ENCODE data around the gene TMC8.

Gene TMC8

DNA sequence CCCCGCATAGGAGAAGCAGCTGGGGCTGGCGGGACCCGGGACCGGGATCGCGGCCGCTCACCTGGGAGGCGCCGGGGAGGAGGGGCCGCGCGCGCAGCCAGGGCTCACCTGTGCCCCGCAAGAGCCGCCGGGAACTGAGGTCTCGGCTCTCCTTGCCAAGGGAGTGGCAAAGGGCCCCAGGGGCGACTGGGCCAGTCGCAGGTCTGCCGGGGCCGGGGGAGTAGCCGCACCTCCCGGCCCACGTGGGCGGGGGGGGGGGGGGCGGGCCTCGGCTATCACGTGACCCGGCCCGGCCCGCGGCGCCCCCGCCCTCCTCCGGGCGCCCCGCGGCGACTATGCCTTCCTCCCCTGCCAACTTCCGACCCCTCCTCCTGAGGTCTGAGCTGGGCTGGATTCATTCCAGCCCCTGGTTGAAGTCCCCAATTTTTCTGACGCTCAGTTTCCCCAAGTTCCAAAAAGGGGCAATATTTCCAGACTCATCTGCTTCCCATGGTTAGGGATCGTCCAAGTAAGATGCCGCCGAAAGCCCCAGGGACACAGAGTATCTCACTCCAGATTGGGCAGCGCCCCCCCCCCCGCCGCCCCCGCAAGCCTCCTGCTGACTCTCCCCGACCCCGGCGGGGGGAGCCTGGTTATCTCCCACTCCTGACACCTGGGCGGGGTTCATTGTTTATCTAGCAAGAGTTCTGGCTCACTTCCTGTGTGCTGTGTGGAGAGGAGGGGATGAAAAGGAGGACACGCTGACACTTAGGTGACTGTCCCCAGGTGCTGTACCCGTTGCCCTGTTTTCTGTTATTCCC, 1.8 kb upstream of the TMC8 start, which contains the start of gene TMC6:
TMC6 (minus strand) TSS at position 205 of the 800 bp plus-strand sequence. CDS start 1,923 bp downstream, outside the sequence.
- WGBS, 2 experiments = 3 to 4% methylated on average over 53 to 54 of the region's 54 CpGs
- Histone ChIP-seq H3K27ac (ENCODE audit: insufficient read depth, low read depth, low read length, poor library complexity, severe bottlenecking) (peak within 1 kb of the TSS; percentile 40), H3K9me3 (ENCODE audit: control insufficient read depth, low read length) (no peaks in the 10 kb centered on the region), H3K27me3 (ENCODE audit: control insufficient read depth, insufficient read depth, low read length, poor library complexity, severe bottlenecking) (peaks cover 58% of the 10 kb centered on the region), H3K4me3 (ENCODE audit: insufficient read depth, low read depth, low read length) (peak within 1 kb of the TSS; percentile 72), H3K36me3 (ENCODE audit: control insufficient read depth, insufficient read depth, low read length) (no peaks in the 10 kb centered on the region), H3K4me1 (ENCODE audit: control insufficient read depth, insufficient read depth, low read length) (peaks cover 9% of the 10 kb centered on the region)

DNA sequence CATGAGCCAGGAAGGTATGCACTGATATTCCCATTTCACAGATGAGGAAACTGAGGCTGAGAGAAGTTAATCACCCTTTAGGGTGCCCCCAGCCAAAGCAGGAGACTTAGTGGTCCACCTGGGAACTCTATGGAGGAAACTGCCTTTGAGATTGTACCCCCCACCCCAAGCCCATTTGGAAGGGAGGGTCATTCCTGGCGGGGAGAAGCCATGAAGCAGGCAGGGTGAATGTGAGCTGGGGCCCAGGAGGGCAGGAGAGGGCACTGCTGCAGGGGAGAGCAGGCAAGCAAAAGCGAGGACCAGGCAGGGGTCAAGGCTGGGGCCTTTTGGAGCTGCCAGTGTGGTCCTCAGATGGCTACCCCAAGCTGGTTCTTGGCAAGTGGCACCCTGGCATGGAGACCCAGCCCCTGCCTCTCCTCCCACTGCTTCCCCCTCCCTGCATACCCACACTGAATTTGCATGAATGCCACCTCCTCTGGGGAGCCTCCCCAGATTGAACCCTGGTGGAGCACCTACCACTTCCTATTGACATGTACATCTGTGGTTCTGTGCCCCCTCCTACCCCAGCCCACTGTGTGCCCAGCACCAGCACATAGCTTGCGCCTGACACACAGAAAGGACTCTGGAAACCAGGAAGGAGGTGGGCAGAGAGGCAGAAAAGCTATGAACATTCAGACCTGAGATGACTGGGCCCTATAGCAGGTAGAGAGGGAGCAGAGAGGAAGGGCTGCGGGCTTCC, 1.1 kb upstream of the TMC8 start:
- Histone ChIP-seq H3K27me3 (ENCODE audit: control insufficient read depth, insufficient read depth, low read length, poor library complexity, severe bottlenecking) (peaks cover 64% of the 10 kb centered on the region), H3K27ac (ENCODE audit: insufficient read depth, low read depth, low read length, poor library complexity, severe bottlenecking) (no peak overlapping the region), H3K4me3 (ENCODE audit: insufficient read depth, low read depth, low read length) (no peak overlapping the region), H3K4me1 (ENCODE audit: control insufficient read depth, insufficient read depth, low read length) (peaks cover 9% of the 10 kb centered on the region), H3K36me3 (ENCODE audit: control insufficient read depth, insufficient read depth, low read length) (no peaks in the 10 kb centered on the region), H3K9me3 (ENCODE audit: control insufficient read depth, low read length) (no peaks in the 10 kb centered on the region)
- WGBS, 2 experiments = 88 to 91% methylated on average over 4 of the region's 4 CpGs

DNA sequence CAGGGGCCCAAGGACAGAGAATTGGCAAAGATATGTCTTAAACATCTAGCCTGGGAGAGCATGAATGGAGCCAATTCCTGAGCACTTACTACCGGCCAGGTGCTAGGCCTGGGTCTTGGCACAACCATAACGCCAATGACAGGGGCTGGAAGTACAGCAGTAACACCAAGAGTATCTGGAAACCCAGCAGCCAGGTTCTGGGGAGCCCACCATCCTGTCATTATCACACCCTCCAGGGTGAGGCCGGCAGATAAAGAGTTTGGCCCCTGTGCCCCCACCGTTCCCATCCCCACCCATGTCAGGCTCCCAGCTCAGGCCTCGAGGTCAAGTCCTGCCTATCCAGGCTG, 508 bp upstream of the TMC8 start:
- Histone ChIP-seq H3K4me1 (ENCODE audit: control insufficient read depth, insufficient read depth, low read length) (peaks cover 9% of the 10 kb centered on the region), H3K9me3 (ENCODE audit: control insufficient read depth, low read length) (no peaks in the 10 kb centered on the region), H3K4me3 (ENCODE audit: insufficient read depth, low read depth, low read length) (no peak overlapping the region), H3K27ac (ENCODE audit: insufficient read depth, low read depth, low read length, poor library complexity, severe bottlenecking) (no peak overlapping the region), H3K27me3 (ENCODE audit: control insufficient read depth, insufficient read depth, low read length, poor library complexity, severe bottlenecking) (peaks cover 64% of the 10 kb centered on the region), H3K36me3 (ENCODE audit: control insufficient read depth, insufficient read depth, low read length) (no peaks in the 10 kb centered on the region)
- WGBS, 2 experiments = 78 to 86% methylated on average over 5 of the region's 5 CpGs

DNA sequence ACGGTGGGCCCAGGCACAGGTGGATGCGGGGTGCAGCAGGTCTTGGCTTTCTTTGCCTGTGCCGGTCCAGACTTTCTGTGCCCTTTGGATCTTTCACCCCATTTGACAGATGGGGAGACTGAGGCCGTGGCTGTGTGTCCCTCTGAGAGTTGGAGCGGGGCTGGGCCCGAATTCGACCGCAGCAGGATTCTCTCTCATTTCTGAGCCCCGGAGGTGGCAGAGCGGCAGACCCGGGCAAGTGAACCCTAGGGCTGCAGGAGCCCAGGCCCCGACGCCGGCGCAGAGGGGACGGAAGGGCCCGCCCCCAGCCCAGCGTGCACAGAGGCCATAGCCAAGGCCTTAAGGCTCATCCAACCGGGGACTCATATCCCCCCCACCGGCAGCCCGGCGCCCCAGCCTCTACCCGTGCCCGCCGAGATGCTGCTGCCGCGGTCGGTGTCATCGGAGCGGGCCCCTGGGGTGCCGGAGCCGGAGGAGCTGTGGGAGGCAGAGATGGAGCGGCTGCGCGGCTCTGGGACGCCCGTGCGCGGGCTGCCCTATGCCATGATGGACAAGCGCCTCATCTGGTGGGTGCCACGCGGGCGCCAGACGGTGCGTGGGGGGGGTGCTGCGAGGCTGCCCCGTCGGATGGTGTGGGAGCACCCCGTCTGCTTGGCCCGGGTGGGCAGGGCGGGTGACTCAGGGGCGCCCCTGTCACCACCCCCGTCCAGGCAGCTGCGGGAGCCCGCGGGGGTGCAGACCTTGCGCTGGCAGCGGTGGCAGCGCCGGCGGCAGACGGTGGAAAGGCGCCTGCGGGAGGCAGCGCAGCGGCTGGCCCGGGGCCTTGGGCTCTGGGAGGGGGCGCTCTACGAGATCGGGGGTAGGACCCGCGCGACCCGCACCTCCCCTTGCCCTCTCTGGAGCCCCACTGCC, 857 bp downstream of the TMC8 start:
- WGBS, 2 experiments = 39 to 41% methylated on average over 74 of the region's 74 CpGs
- H3K9me3 ChIP-seq (ENCODE audit: control insufficient read depth, low read length) = no peaks in the 10 kb centered on the region
- peaks cover 64% of the 10 kb centered on the region for H3K27me3 ChIP-seq (ENCODE audit: control insufficient read depth, insufficient read depth, low read length, poor library complexity, severe bottlenecking)
- no peak overlapping the region for H3K27ac ChIP-seq (ENCODE audit: insufficient read depth, low read depth, low read length, poor library complexity, severe bottlenecking)
- no peaks in the 10 kb centered on the region for H3K36me3 ChIP-seq (ENCODE audit: control insufficient read depth, insufficient read depth, low read length)
- H3K4me1 ChIP-seq (ENCODE audit: control insufficient read depth, insufficient read depth, low read length) = peaks cover 9% of the 10 kb centered on the region
- H3K4me3 ChIP-seq (ENCODE audit: insufficient read depth, low read depth, low read length) = no peak overlapping the region

DNA sequence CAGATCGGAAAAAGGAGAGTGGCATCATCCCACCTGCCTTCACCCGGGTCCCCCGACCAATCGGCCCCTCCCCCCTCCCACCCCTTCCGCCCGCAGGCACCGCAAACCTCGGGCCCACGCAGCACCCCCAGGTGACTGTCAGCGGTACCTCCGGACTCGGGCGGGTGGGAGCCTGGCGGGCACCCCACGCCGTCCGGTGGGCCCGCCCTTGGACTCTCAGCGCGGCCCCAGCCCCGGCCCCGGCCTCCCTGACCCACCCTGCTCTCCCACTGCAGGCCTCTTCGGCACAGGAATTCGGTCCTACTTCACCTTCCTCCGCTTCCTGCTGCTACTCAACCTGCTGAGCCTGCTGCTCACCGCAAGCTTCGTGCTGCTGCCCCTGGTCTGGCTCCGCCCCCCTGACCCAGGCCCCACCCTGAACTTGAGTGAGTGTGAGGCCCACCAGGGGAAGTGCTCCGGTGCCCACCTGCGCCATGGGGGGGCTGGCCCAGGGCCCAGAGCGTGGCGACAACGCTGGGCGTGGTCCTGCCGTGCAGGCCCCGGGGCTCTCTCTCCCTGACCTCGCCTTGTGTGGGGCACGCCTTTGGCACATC, 1.6 kb downstream of the TMC8 start:
- Histone ChIP-seq H3K27me3 (ENCODE audit: control insufficient read depth, insufficient read depth, low read length, poor library complexity, severe bottlenecking) (peaks cover 64% of the 10 kb centered on the region), H3K4me3 (ENCODE audit: insufficient read depth, low read depth, low read length) (no peak overlapping the region), H3K36me3 (ENCODE audit: control insufficient read depth, insufficient read depth, low read length) (no peaks in the 10 kb centered on the region), H3K4me1 (ENCODE audit: control insufficient read depth, insufficient read depth, low read length) (peaks cover 6% of the 10 kb centered on the region), H3K9me3 (ENCODE audit: control insufficient read depth, low read length) (no peaks in the 10 kb centered on the region), H3K27ac (ENCODE audit: insufficient read depth, low read depth, low read length, poor library complexity, severe bottlenecking) (no peak overlapping the region)
- WGBS, 2 experiments = 26 to 27% methylated on average over 38 of the region's 38 CpGs

DNA sequence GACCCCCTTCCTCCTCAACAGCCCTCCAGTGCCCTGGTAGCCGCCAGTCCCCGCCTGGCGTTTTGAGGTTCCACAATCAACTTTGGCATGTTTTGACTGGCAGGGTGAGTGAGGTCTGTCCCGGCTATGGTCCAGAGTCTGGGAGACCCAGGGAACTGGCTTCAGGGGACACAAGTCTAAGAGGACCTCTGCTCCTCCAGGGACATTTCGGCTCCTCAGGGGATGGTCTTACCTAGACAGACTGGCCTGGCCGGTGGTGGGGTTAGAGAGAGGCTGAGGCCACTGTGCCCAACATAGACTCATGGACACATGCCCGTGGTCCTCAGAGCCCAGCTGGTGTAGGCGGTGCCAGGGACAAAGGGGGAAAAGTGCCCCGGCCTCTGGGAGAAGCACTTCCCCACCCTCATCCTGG, 2.2 kb downstream of the TMC8 start:
- 92 to 93% methylated on average over 9 of the region's 9 CpGs for WGBS, 2 experiments
- Histone ChIP-seq H3K9me3 (ENCODE audit: control insufficient read depth, low read length) (no peaks in the 10 kb centered on the region), H3K4me3 (ENCODE audit: insufficient read depth, low read depth, low read length) (no peak overlapping the region), H3K27ac (ENCODE audit: insufficient read depth, low read depth, low read length, poor library complexity, severe bottlenecking) (no peak overlapping the region), H3K36me3 (ENCODE audit: control insufficient read depth, insufficient read depth, low read length) (no peaks in the 10 kb centered on the region), H3K27me3 (ENCODE audit: control insufficient read depth, insufficient read depth, low read length, poor library complexity, severe bottlenecking) (peaks cover 59% of the 10 kb centered on the region), H3K4me1 (ENCODE audit: control insufficient read depth, insufficient read depth, low read length) (peaks cover 2% of the 10 kb centered on the region)

DNA sequence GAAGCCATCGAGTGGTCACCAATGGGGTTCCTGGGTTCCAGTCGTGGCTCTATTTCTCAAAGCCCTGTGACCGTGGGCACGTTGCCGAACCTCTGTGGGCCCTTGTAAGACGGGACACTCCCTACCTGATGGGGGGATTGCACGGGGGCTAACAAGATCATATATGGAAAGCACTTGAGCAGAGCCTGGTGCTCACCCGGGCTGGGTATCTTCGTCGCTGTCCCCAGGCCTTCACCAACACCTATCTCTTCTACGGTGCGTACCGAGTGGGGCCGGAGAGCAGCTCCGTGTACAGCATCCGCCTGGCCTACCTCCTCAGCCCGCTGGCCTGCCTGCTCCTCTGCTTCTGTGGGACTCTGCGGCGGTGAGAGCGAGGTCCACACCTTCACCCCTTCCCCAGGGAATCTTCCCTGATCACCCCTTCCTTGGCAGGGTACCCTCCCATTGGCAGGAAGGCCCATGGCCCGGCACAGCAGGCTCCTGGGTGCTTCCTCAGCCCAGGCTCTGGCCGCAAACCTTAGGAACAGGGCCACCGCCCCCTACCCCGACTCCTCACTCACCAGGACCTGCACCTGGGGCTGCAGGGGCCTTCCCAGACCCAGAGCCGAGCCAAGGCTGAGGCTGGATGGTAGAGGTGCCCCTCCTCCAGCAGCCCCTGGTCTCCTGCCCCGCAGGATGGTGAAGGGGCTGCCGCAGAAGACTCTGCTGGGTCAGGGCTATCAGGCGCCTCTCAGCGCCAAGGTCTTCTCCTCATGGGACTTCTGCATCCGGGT, 2.8 kb downstream of the TMC8 start:
- WGBS, 2 experiments = 92% methylated on average over 30 of the region's 30 CpGs
- H3K27me3 ChIP-seq (ENCODE audit: control insufficient read depth, insufficient read depth, low read length, poor library complexity, severe bottlenecking) = peaks cover 53% of the 10 kb centered on the region
- H3K27ac ChIP-seq (ENCODE audit: insufficient read depth, low read depth, low read length, poor library complexity, severe bottlenecking) = no peak overlapping the region
- H3K4me3 ChIP-seq (ENCODE audit: insufficient read depth, low read depth, low read length) = no peak overlapping the region
- no peaks in the 10 kb centered on the region for H3K9me3 ChIP-seq (ENCODE audit: control insufficient read depth, low read length)
- H3K36me3 ChIP-seq (ENCODE audit: control insufficient read depth, insufficient read depth, low read length) = no peaks in the 10 kb centered on the region
- H3K4me1 ChIP-seq (ENCODE audit: control insufficient read depth, insufficient read depth, low read length) = no peaks in the 10 kb centered on the region

DNA sequence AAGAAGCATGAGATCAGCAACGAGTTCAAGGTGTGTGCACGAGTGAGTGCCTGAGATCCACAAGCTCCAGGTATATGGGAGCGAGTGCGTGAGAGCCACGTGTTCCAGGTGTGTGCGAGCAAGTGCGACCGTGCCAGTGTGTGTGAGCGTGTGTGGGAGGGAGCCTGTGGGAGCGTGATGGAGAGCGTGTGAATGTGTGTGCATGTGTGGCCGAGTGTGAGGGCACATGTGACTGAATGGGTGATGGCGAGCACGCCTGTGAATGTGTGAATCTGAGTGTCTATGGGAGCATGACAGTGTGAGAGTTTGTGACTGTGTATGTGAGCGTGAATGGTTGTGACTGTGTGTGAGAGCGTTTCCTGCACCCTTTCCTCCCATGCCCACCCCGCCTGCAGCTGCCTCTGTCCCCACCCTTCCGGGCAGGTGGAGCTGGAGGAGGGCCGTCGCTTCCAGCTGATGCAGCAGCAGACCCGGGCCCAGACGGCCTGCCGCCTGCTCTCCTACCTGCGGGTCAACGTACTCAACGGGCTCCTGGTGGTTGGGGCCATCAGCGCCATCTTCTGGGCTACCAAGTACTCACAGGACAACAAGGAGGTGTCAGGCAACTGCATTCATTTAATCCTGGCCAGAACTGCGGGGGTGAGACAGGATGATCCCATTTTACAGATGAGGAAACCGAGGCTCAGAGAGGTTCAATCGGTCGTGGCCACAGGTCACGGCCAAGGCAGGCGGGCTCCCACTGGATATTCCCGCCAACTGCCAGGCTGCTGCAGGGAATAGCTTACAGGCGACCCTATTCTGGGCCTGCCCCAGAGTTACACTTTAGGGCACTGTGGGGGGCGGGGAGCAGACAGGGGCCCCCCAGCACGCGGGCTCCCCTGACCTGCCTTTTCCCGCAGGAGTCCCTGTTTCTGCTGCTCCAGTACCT, 3.7 kb downstream of the TMC8 start:
- Histone ChIP-seq H3K4me3 (ENCODE audit: insufficient read depth, low read depth, low read length) (no peak overlapping the region), H3K9me3 (ENCODE audit: control insufficient read depth, low read length) (no peaks in the 10 kb centered on the region), H3K27me3 (ENCODE audit: control insufficient read depth, insufficient read depth, low read length, poor library complexity, severe bottlenecking) (peaks cover 51% of the 10 kb centered on the region), H3K4me1 (ENCODE audit: control insufficient read depth, insufficient read depth, low read length) (no peaks in the 10 kb centered on the region), H3K36me3 (ENCODE audit: control insufficient read depth, insufficient read depth, low read length) (no peaks in the 10 kb centered on the region), H3K27ac (ENCODE audit: insufficient read depth, low read depth, low read length, poor library complexity, severe bottlenecking) (no peak overlapping the region)
- 56 to 58% methylated on average over 39 of the region's 39 CpGs for WGBS, 2 experiments

Measured in ectodermal cell (in vitro differentiated cells).